HepG2 (cell line): Measurements from ENCODE around the gene NELFB. TPM values are rescaled to one million over a fixed set of nuclear protein-coding genes. Genes with fewer than 3 reads are reported as not detected.

ENCODE experiments used
- FOXC1 ChIP-seq: sonication (generic); formaldehyde crosslinking; IDR thresholded peaks from 2 replicates; pipeline ENCODE4 v1.8.0; 2022; ENCODE audit warnings: mild to moderate bottlenecking, missing genetic modification reagents, borderline replicate concordance
- GPBP1L1 ChIP-seq: sonication (generic); formaldehyde crosslinking; IDR thresholded peaks from 2 replicates; pipeline ENCODE4 v1.5.0; 2020; ENCODE audit warnings: mild to moderate bottlenecking, missing genetic modification reagents
- GTF2F1 ChIP-seq: fragments of 150-350 bp; IDR thresholded peaks from 2 replicates; pipeline ENCODE4 v1.6.1; 2014; ENCODE audit warnings: low read length
- KDM1A ChIP-seq: IDR thresholded peaks from 2 replicates; pipeline ENCODE4 v1.6.1; 2016; ENCODE audit warnings: missing compliant biosample characterization
- MXD1 ChIP-seq: sonication (generic); formaldehyde crosslinking; IDR thresholded peaks from 2 replicates; pipeline ENCODE4 v1.4.0; 2020; ENCODE audit warnings: mild to moderate bottlenecking, missing genetic modification reagents
- NFIB ChIP-seq: sonication (generic); formaldehyde crosslinking; IDR thresholded peaks from 2 replicates; pipeline ENCODE4 v1.9.0; 2021; ENCODE audit warnings: missing genetic modification reagents, mild to moderate bottlenecking, borderline replicate concordance
- SALL2 ChIP-seq: sonication (generic); formaldehyde crosslinking; IDR thresholded peaks from 2 replicates; pipeline ENCODE4 v1.8.1; 2023; ENCODE audit warnings: mild to moderate bottlenecking, missing genetic modification reagents, inconsistent platforms
- SAP130 ChIP-seq: IDR thresholded peaks from 2 replicates; pipeline ENCODE4 v1.6.1; 2016; ENCODE audit warnings: low read depth
- SRY ChIP-seq: sonication (generic); formaldehyde crosslinking; IDR thresholded peaks from 2 replicates; pipeline ENCODE4 v1.8.0; 2022; ENCODE audit warnings: mild to moderate bottlenecking, missing genetic modification reagents
- STAT5B ChIP-seq: sonication (generic); formaldehyde crosslinking; IDR thresholded peaks from 2 replicates; pipeline ENCODE4 v1.4.0; 2020; ENCODE audit warnings: missing genetic modification reagents
- TMF1 ChIP-seq: sonication (generic); formaldehyde crosslinking; IDR thresholded peaks from 2 replicates; pipeline ENCODE4 v1.8.1; 2022; ENCODE audit warnings: low read depth, missing genetic modification reagents
- ZBTB14 ChIP-seq: sonication (generic); formaldehyde crosslinking; IDR thresholded peaks from 2 replicates; pipeline ENCODE4 v1.4.0; 2020; ENCODE audit warnings: missing genetic modification reagents
- ZBTB40 ChIP-seq, 2 experiments: fragments of 450-650 bp in 1 of 2; sonication (generic) in 1 of 2; formaldehyde crosslinking in 1 of 2; IDR thresholded peaks; 2 replicates each; pipeline versions ENCODE4 v1.6.1 to v1.8.0; 2016 to 2022; ENCODE audit warnings: antibody characterized with exemption in 1 of 2, mild to moderate bottlenecking in 1 of 2, missing genetic modification reagents in 1 of 2
- ZNF510 ChIP-seq: sonication (generic); formaldehyde crosslinking; IDR thresholded peaks from 2 replicates; pipeline ENCODE4 v1.4.0; 2020; ENCODE audit warnings: low read depth, mild to moderate bottlenecking, missing genetic modification reagents
- ZNF569 ChIP-seq: sonication (generic); formaldehyde crosslinking; IDR thresholded peaks from 2 replicates; pipeline ENCODE4 v1.5.0; 2020; ENCODE audit warnings: mild to moderate bottlenecking, missing genetic modification reagents, moderate library complexity, borderline replicate concordance
- ZNF724P ChIP-seq: sonication (generic); formaldehyde crosslinking; IDR thresholded peaks from 2 replicates; pipeline ENCODE4 v1.8.0; 2022; ENCODE audit warnings: missing genetic modification reagents, borderline replicate concordance
- polyA plus RNA-seq, 8 experiments: library from polyadenylated mRNA; depleted of rRNA in 3 of 8; stranded (reverse) in 7 of 8; unstranded in 1 of 8; fragments of >200 nt; fragmentation: Illumina TruSeq in 4 of 8; extraction: Trizol in 4 of 8; gene quantifications; 2 replicates each; pipeline versions ENCODE4 v1.2.1 to v1.2.3, GENCODE V29; 2011 to 2016; ENCODE audit warnings: low read depth in 4 of 8, missing spikeins in 1 of 8, mixed read lengths in 1 of 8; ENCODE audit not compliant: insufficient read depth in 1 of 8
- total RNA-seq, 5 experiments: library from RNA; depleted of rRNA; stranded (reverse); fragments of >200 nt; fragmentation: Illumina TruSeq; extraction: Trizol; gene quantifications; 2 replicates each; pipeline ENCODE4 v1.2.3, GENCODE V29; 2016; ENCODE audit warnings: low read depth in 1 of 5

The NELFB gene
- total and polyA plus RNA-seq, 2 of the 13 experiments (the other 11 are each of a cell fraction or from before 2014, with no cell fraction given): 26.5 to 45.8 TPM

- TF ChIP-seq ZBTB40 (IDR thresholded peaks at IDR 0.05) (no peak), ZBTB40 (CRISPR knock-in tag; IDR thresholded peaks at IDR 0.05) (0 out of 2 replicates have a peak, but pooled peaks have one; percentile 36), ZNF510 (no peak), ZNF569 (no peak), GTF2F1 (no peak), KDM1A (CRISPR knock-in tag) (no peak), GPBP1L1 (no peak), SALL2 (0 out of 2 replicates have a peak, but pooled peaks have one; percentile 22), ZNF724P (no peak), FOXC1 (CRISPR knock-in tag) (0 out of 2 replicates have a peak, but pooled peaks have one; percentile 39), ZBTB14 (CRISPR knock-in tag) (0 out of 2 replicates have a peak, but pooled peaks have one; percentile 0), NFIB (no peak), TMF1 (CRISPR knock-in tag) (0 out of 2 replicates have a peak, but pooled peaks have one; percentile 28), SRY (CRISPR knock-in tag) (peak; percentile 47; the same call in 1 of the 2 replicates), MXD1 (peak; percentile 21; the same call in 1 of the 2 replicates), STAT5B (CRISPR knock-in tag) (no peak), SAP130 (CRISPR knock-in tag) (no peak)
Observed at GRCh38 chr9:137222190-137223077, 32.7 kb upstream of the NELFB start, which contains the start of gene RNF208 (continued).
